SU-DHL-6 (cell line): ENCODE results near the gene WNT11.

Experiments used
- H2AFZ ChIP-seq: fragments of 200-600 bp; sonication (generic); 2 replicates; pipeline ENCODE4 v1.6.1; 2014; ENCODE audit warnings: low read depth, mild to moderate bottlenecking, moderate library complexity, mixed read lengths, antibody characterized with exemption, low read length; ENCODE audit not compliant: severe bottlenecking
- H3F3A ChIP-seq: fragments of 200-600 bp; shearing (Covaris generic); 2 replicates; pipeline ENCODE4 v1.6.0; 2016; ENCODE audit warnings: antibody characterized with exemption, mild to moderate bottlenecking; ENCODE audit not compliant: insufficient read depth
- H3K27ac ChIP-seq: fragments of 200-600 bp; sonication (generic); 2 replicates; pipeline ENCODE4 v1.5.1; 2016; ENCODE audit warnings: low read depth, mild to moderate bottlenecking, low read length, moderate library complexity, mixed read lengths
- H3K27me3 ChIP-seq: fragments of 200-600 bp; sonication (generic), shearing (Covaris generic); 2 replicates; pipeline ENCODE4 v1.6.0; 2014; ENCODE audit warnings: mild to moderate bottlenecking, low read length
- H3K36me3 ChIP-seq: fragments of 200-600 bp; sonication (generic); 2 replicates; pipeline ENCODE4 v1.6.1; 2014; ENCODE audit warnings: mild to moderate bottlenecking, low read length, mixed read lengths
- H3K4me2 ChIP-seq: fragments of 300-600, 200-600 bp; shearing (Covaris generic), sonication (generic); 2 replicates; pipeline ENCODE4 v1.6.0; 2014; ENCODE audit warnings: low read length, low read depth, mild to moderate bottlenecking; ENCODE audit not compliant: poor library complexity, severe bottlenecking
- H3K4me3 ChIP-seq: fragments of 200-600 bp; sonication (generic); 2 replicates; pipeline ENCODE4 v1.5.1; 2014; ENCODE audit warnings: antibody characterized with exemption, low read length, mild to moderate bottlenecking, mixed read lengths; ENCODE audit not compliant: insufficient read depth, poor library complexity, severe bottlenecking
- H3K79me2 ChIP-seq: fragments of 200-600 bp; sonication (generic); 2 replicates; pipeline ENCODE4 v1.6.1; 2014; ENCODE audit warnings: mild to moderate bottlenecking, low read length, moderate library complexity; ENCODE audit not compliant: insufficient read depth
- H3K9ac ChIP-seq: fragments of 200-600 bp; sonication (generic); 2 replicates; pipeline ENCODE4 v1.7.0; 2014; ENCODE audit warnings: mild to moderate bottlenecking, low read length
- H3K9me2 ChIP-seq: fragments of 200-600 bp; sonication (generic); replicated peaks from 2 replicates; pipeline ENCODE4 v1.6.1; 2014; ENCODE audit warnings: low read length; ENCODE audit not compliant: insufficient read depth
- H3K9me3 ChIP-seq: fragments of 200-600 bp; sonication (generic); 2 replicates; pipeline ENCODE4 v1.6.1; 2014; ENCODE audit warnings: low read length, mixed read lengths; ENCODE audit not compliant: insufficient read depth
- H4K20me1 ChIP-seq: fragments of 200-600 bp; sonication (generic); 2 replicates; pipeline ENCODE4 v1.6.1; 2014; ENCODE audit warnings: low read depth, mild to moderate bottlenecking, antibody characterized with exemption, low read length, moderate library complexity, mixed read lengths
- EZH2phosphoT487 ChIP-seq: fragments of 200-600 bp; sonication (generic), shearing (Covaris generic); conservative IDR thresholded peaks from 2 replicates; pipeline ENCODE4 v1.6.1; 2018; ENCODE audit warnings: mild to moderate bottlenecking, antibody characterized with exemption, low read length, moderate library complexity, mixed read lengths
- TF ChIP-seq, protein P1 (sequence below): fragments of 200-600 bp; sonication (generic); IDR thresholded peaks from one replicate; pipeline ENCODE4 v1.5.1; 2017; ENCODE audit warnings: antibody characterized with exemption, mild to moderate bottlenecking, low read length, moderate library complexity; ENCODE audit not compliant: insufficient read depth, poor library complexity, severe bottlenecking

The WNT11 gene

DNA sequence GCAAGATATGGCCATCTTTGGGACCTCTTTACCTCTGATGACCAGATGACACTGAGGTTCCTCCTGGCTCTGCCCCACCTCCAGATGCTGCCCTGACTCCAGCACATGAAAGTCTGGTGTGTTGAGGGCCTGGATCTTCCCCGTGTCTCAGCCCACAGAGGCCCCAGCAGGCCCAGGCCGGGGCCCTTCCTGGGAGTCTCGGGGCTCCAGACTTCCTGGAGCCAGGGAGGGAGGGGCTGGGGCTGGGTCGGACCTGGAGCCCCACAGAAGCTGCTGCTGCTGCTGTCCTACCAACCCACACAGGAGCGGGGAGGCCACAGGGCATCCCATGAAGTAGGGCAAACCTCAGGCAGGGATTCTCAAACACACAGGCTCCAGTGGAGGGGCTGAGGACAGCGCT lies 32.2 kb upstream of the WNT11 start:
- TF ChIP-seq, protein P1, sequence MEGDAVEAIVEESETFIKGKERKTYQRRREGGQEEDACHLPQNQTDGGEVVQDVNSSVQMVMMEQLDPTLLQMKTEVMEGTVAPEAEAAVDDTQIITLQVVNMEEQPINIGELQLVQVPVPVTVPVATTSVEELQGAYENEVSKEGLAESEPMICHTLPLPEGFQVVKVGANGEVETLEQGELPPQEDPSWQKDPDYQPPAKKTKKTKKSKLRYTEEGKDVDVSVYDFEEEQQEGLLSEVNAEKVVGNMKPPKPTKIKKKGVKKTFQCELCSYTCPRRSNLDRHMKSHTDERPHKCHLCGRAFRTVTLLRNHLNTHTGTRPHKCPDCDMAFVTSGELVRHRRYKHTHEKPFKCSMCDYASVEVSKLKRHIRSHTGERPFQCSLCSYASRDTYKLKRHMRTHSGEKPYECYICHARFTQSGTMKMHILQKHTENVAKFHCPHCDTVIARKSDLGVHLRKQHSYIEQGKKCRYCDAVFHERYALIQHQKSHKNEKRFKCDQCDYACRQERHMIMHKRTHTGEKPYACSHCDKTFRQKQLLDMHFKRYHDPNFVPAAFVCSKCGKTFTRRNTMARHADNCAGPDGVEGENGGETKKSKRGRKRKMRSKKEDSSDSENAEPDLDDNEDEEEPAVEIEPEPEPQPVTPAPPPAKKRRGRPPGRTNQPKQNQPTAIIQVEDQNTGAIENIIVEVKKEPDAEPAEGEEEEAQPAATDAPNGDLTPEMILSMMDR = no peak
- TF ChIP-seq EZH2phosphoT487 = no peak
- Histone ChIP-seq H3K9ac (no peak overlapping the region), H3K36me3 (no peaks in the 10 kb centered on the region), H3K9me3 (no peaks in the 10 kb centered on the region), H3K27ac (no peak overlapping the region), H3K4me2 (no peak overlapping the region), H3K79me2 (no peaks in the 10 kb centered on the region), H2AFZ (no peak overlapping the region), H4K20me1 (no peaks in the 10 kb centered on the region), H3K27me3 (no peaks in the 10 kb centered on the region), H3K4me3 (no peak overlapping the region), H3K9me2 (no peaks in the 10 kb centered on the region), H3F3A (no peaks in the 10 kb centered on the region)

- H3K4me3 ChIP-seq = no peak overlapping the region
- no peak overlapping the region for H3K9ac ChIP-seq
- H3F3A ChIP-seq = no peaks in the 10 kb centered on the region
- TF ChIP-seq EZH2phosphoT487 = no peak
- TF ChIP-seq, protein P1 = no peak
- no peaks in the 10 kb centered on the region for H4K20me1 ChIP-seq
- no peaks in the 10 kb centered on the region for H3K27me3 ChIP-seq
- H3K79me2 ChIP-seq = no peaks in the 10 kb centered on the region
- H3K9me2 ChIP-seq = no peaks in the 10 kb centered on the region
- no peak overlapping the region for H3K4me2 ChIP-seq
- H3K27ac ChIP-seq = no peak overlapping the region
- no peaks in the 10 kb centered on the region for H3K36me3 ChIP-seq
- H2AFZ ChIP-seq = no peak overlapping the region
- H3K9me3 ChIP-seq = no peaks in the 10 kb centered on the region
Measured at GRCh38 chr11:76237914-76238313, 31.6 kb upstream of the WNT11 start.

DNA sequence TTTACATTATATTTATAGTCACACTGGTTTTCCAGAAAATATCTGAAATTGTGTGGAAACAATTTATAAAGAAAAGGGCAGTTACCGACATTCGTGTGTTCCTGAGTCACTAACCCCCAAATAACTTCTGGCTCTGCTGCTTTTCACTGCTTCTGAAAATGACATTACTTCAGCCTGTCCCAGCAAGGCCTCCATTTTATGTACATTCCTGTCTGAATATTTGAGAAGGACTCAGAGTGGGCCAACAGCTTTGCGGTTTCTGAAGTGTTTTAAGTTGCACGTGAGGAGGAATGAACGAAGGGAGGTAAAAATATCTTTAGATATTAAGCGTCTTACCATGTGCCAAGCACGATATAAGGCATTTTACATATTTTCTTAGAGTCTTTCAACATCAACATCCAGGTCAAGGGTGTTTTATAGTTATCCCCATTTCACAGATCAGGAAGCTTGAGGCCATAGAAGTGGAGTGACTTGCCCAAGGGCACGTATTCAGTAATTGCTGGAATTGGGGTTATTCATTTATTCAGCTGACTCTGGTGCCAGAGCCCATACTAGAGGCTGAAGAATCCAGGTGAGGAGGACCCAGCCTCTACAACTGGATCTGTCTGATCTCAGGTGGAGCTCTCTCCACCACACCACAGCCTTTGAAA lies 30.8 kb upstream of the WNT11 start:
- Histone ChIP-seq H3F3A (no peaks in the 10 kb centered on the region), H3K27ac (no peak overlapping the region), H3K79me2 (no peaks in the 10 kb centered on the region), H3K9ac (no peak overlapping the region), H3K9me2 (no peaks in the 10 kb centered on the region), H3K4me3 (no peak overlapping the region), H2AFZ (no peak overlapping the region), H4K20me1 (no peaks in the 10 kb centered on the region), H3K9me3 (no peaks in the 10 kb centered on the region), H3K36me3 (no peaks in the 10 kb centered on the region), H3K27me3 (no peaks in the 10 kb centered on the region), H3K4me2 (no peak overlapping the region)
- TF ChIP-seq, protein P1 = no peak
- TF ChIP-seq EZH2phosphoT487 = no peak
